Fibroblast of mammary gland (primary cell): Measurements from ENCODE around the gene TRMT2A.

ENCODE experiments used
- DNase-seq: peaks from one replicate; pipeline ENCODE4 v3.0.0-alpha.2; 2010; ENCODE audit warnings: low read depth
- H3K4me3 ChIP-seq: 2 replicates; pipeline ENCODE4 v1.5.1; 2011; ENCODE audit warnings: low read depth, mild to moderate bottlenecking, low read length, moderate library complexity; ENCODE audit not compliant: control insufficient read depth
- TF ChIP-seq, protein P1 (sequence below): conservative IDR thresholded peaks from 2 replicates; pipeline ENCODE4 v1.5.1; 2011; ENCODE audit warnings: low read depth, low read length, inconsistent platforms; ENCODE audit not compliant: control insufficient read depth, insufficient read depth

The TRMT2A gene

DNA sequence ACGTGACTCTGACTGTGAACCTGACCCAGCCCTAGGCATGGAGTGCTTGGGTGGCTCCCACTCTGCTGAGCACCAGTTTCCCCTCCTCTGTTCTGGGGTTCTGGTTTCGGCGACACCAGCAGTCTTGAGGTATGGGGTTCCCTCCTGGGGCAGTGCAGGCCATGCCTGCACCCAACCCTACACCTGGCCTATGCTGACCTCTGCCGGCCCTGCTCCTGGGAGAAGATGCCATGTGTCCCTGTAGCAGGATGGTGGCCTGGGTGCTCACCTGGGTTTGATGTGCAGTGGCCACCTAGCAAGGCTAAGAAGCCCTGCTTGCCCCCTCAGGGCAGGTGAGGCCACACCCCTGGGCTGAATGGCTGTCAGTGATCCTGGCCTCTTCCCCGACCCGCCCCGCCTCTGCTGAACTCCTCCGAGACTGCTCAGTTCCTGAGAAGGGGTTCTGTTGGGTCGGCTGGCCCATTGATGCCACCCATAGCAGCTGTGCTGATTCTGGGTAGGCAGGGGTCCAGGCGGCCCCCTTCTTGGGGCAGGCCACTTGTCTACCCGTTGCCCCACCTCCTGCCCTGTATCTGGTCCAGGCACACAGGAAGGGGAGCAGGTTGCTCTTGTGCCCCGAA, 17.0 kb upstream of the TRMT2A start:
- DNase-seq, result no peak
- no peak overlapping the region for H3K4me3 ChIP-seq
- TF ChIP-seq, protein P1, sequence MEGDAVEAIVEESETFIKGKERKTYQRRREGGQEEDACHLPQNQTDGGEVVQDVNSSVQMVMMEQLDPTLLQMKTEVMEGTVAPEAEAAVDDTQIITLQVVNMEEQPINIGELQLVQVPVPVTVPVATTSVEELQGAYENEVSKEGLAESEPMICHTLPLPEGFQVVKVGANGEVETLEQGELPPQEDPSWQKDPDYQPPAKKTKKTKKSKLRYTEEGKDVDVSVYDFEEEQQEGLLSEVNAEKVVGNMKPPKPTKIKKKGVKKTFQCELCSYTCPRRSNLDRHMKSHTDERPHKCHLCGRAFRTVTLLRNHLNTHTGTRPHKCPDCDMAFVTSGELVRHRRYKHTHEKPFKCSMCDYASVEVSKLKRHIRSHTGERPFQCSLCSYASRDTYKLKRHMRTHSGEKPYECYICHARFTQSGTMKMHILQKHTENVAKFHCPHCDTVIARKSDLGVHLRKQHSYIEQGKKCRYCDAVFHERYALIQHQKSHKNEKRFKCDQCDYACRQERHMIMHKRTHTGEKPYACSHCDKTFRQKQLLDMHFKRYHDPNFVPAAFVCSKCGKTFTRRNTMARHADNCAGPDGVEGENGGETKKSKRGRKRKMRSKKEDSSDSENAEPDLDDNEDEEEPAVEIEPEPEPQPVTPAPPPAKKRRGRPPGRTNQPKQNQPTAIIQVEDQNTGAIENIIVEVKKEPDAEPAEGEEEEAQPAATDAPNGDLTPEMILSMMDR, result no peak

- DNase-seq, result no peak
- H3K4me3 ChIP-seq, result peak overlapping the region; percentile 71
- TF ChIP-seq, protein P1, result no peak
Observed at GRCh38 chr22:20132686-20133246, 15.7 kb upstream of the TRMT2A start.

GRCh38 chr22:20131859-20132685, 15.0 kb upstream of the TRMT2A start:
- peak overlapping the region; percentile 71 for H3K4me3 ChIP-seq
- DNase-seq, result peak; percentile 38
- TF ChIP-seq, protein P1, result no peak

GRCh38 chr22:20131597-20131858, 14.5 kb upstream of the TRMT2A start, which contains the start of gene ZDHHC8:
Gene ZDHHC8, plus strand, starts transcription at chr22:20131804. Its CDS starts 144 bp downstream, at chr22:20131948.
- no peak for DNase-seq
- peak within 1 kb of the TSS; percentile 71 for H3K4me3 ChIP-seq
- TF ChIP-seq, protein P1, result no peak

GRCh38 chr22:20130731-20131596, 13.9 kb upstream of the TRMT2A start:
- TF ChIP-seq, protein P1, result no peak
- peak; percentile 53 for DNase-seq
- peak overlapping the region; percentile 60 for H3K4me3 ChIP-seq

DNA sequence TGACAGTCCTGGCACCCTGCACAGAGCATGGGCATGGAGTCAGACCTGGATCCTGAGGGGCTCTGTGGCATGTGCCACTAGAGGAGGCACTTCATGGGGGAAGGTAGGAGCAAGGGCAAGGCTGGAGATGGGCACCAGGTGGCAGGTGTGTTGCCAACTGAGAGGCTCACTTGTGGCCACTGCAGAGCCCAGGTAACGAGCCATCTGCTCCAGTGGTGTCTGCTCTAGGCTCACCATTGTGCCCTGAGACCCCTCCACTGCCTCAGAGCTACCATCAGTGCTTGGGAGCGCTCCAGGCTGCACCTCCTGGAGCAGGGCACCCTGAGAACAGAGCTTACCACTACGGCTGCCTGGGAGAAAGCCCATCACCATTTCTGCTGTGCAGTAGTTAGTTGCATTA, 13.3 kb upstream of the TRMT2A start:
- DNase-seq, result no peak
- H3K4me3 ChIP-seq, result no peak overlapping the region
- TF ChIP-seq, protein P1, result no peak
